Daoy (cell line): Measurements from ENCODE around the gene CRYBA4. TPM values are rescaled to one million over a fixed set of nuclear protein-coding genes. Genes with fewer than 3 reads are reported as not detected.

ENCODE experiments used
- DNase-seq: peaks from one replicate; pipeline ENCODE4 v3.0.0-alpha.2; 2015; ENCODE audit warnings: low read depth
- total RNA-seq: library from RNA; depleted of rRNA; stranded (reverse); fragments of >200 nt; shearing (Covaris generic); gene quantifications from 2 replicates; pipeline ENCODE4 v1.2.3, GENCODE V29; 2014; rRNA removed

CRYBA4 gene
- total RNA-seq, 1 experiment from 2014 or later: not detected

DNA sequence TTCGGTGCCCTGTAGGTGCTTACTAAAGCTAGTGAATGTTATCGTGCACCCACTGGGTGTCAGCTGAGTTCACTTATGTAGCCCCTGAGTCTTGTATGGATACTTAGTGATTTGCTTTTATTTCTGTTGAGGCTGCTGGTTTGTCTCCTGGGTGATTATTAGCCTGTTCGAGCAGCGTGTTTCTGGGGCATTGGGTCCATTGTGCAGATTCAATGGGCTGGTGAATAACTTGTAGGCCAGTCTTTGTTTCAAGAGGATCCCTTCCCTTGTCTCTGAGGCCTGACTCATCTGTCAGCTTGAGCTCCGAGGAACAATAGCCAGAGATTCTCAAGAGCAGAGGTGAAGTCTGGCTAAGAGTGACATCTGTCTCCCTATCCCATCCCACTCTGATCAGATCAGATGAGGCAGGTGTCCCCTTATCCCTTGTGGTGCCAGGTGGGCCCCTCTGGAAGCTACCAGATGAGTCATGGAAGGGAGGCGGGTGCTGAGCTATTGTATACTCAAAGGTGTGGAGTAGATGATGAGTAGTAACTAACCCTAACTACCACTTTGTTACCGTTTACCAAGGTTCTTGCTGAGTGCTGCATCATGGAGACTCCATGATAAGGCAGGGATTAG lies 39.3 kb downstream of the CRYBA4 start:
- DNase-seq: no peak

GRCh38 chr22:26662160-26662559 lies 40.4 kb downstream of the CRYBA4 start:
- no peak for DNase-seq

GRCh38 chr22:26663374-26663923 lies 41.7 kb downstream of the CRYBA4 start:
- DNase-seq: no peak

GRCh38 chr22:26665813-26666231 lies 44.1 kb downstream of the CRYBA4 start:
- DNase-seq: no peak

GRCh38 chr22:26667140-26667539 lies 45.4 kb downstream of the CRYBA4 start:
- no peak for DNase-seq

GRCh38 chr22:26669060-26669481 lies 47.3 kb downstream of the CRYBA4 start:
- no peak for DNase-seq

- no peak for DNase-seq
Observed at GRCh38 chr22:26670459-26670858, 48.7 kb downstream of the CRYBA4 start.

DNA sequence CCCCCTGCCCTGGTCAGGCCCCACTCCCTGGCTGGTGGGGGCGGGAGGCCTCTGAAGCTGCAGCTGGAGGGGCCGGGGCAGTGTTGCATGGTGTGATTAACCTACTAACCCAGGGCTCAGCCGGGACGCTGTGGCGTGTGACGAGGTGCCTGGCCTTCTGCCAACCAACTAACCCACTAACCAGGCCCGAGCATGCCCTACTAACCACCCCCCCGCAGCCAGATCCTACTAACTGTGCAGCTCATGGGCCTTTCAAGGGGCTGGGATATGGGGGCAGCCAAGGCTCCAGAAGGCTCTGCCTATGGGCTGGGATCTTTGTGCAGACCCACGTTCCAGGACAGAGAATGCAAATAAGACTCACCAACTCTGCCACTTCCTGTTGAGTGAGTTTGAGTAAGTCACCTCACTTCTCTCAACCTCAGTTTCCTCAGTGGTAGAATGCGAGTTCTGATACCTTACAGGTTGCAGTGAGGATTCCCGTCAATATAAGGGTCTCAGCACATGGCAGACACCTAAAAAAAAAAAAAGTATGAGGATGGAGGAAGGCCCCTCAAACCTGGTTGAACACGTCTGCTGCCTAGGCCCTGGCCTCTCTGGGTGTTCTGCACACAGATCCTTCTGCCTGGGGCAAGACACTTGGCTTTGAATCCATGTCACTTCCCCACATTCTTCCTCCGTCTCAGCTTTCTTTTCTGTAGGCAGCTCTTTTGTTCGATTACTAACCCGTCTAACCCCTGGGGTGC lies 49.7 kb downstream of the CRYBA4 start:
- DNase-seq: peak; percentile 48

GRCh38 chr22:26672060-26672471 lies 50.3 kb downstream of the CRYBA4 start:
- no peak for DNase-seq

DNA sequence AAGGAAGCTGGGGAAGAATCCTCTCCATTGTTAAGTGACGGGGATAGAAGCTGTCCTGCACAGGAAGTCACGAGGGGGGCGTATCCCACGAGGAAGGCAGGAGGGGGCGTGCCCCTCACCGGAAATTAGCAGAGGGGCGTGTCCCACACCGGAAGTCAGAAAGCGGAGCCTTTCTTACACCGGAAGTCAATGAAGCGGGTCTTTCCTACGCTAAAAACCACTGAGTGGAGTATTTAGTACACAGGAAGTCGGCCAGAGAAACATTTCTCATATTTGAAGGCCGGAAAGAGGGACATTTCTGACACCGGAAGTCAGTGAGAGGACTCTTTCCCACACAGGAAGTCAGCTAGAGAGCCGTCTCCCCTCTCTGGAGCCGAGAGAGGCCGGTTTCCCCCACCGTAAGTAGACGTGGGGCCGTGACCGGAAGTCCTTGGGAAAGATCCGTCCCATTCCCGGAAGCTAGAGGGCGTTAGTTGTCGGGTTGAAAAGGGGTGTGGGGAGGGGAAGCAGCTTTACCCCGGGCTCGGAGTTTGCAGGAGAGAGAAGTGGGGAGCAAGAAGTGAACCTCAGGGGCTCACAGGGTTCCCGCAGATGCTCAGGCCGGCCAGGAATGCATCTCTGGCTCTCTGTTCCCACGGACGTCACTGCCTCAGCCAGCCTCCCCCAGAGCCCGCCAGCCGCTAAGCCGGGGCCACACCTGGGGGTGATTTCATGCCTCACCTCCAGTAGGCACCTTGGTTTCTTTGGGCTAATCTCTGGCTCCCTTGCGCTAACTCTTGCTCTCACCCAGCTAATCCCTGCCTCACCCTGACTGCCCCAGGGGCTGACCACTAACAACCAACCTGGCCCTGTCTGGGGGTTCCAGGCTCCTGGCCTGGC lies 51.1 kb downstream of the CRYBA4 start:
- peak; percentile 93 for DNase-seq

DNA sequence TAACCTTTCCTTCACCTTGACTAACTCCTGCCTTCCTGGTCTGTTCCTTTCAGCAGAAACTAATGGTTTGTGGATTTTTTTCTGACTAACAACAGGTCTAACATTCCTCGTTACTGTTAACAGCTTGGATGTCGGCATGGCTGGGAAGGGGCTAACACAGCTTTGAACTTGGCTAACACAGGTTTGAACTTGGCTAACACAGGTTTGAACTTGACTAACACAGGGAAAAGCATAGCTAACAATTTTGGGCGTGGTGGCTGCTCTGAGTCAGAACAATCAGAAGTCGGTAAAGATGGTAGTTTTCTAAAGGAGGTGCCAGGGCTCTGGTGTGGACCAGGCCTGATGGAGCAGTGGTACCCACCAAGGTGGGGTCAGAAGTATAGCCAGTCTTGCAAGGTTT lies 51.7 kb downstream of the CRYBA4 start:
- peak; percentile 25 for DNase-seq

DNA sequence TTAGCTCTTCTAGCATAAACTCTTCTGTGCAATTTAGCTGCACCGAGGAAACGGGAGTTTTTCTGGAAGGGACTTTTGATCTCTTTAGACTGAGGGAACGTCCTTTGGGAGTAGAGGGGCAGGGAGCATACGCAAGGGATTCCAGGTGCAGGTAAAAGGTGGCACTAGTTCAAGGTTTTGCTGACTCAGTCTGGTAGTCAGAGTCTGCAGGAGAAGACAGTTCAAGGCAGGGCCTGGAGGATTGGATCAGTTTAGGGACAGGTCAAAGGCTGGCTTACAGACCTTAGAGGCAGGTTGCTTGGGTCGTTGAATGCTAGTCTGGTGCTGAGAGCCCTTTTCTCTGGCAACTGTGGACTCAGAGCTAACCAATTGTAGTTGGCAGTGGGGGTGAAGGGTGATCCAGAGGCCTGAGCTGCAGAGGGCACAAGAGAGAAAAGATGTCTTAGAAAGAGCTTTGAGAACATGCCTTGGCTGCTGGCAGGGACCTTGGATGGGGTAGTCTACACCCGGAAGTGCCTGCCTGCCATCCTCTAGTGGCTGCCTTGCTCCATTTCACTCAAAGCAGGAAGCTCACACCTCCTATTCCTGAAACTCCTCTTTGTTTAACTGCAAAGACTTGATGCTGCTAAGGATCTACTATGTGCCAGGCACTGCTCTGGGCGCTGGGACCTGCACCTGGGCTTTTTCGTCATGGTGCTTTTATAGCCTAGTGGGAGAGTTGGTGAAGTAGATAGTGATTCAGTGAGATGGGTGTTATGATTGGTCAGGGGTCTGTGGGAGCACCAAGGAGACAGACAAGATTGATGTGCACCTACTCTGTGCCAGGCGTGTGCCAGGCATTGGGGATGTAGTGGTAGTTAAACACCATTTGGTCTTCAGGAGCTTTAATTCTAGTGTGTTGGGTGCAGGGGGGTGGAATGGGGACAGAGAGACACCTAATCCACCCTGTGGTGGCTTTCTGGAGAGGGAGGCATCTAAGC lies 52.7 kb downstream of the CRYBA4 start:
- DNase-seq: no peak

DNA sequence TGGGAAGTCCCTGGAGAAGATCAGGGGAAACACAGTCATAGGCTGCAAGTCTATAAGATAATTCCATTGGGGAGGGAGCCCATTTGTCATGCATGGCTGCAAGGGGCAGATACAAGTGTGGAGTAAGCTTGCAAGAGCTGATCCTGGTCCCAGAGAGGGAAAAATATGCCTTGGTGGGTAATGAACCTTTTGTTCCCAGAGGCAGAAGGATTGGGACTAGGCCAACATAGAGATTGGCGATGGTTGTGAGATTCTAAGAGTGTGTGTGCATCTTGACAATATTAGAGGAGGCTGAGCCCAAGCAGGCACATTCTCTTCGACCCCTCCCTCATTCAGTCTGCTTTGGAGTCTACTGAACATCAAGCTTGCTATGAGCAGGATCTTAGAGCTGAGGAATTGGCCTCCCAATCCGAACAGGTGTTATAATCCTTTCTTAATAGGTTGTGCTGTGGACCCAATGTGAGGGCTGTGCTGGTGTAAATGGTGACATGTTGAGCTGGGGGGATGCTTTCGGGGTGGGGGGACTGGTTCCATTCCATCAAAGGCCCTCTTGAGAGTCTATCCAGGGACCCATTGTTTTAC lies 54.0 kb downstream of the CRYBA4 start:
- no peak for DNase-seq

GRCh38 chr22:26677217-26677616 lies 55.5 kb downstream of the CRYBA4 start:
- no peak for DNase-seq

DNA sequence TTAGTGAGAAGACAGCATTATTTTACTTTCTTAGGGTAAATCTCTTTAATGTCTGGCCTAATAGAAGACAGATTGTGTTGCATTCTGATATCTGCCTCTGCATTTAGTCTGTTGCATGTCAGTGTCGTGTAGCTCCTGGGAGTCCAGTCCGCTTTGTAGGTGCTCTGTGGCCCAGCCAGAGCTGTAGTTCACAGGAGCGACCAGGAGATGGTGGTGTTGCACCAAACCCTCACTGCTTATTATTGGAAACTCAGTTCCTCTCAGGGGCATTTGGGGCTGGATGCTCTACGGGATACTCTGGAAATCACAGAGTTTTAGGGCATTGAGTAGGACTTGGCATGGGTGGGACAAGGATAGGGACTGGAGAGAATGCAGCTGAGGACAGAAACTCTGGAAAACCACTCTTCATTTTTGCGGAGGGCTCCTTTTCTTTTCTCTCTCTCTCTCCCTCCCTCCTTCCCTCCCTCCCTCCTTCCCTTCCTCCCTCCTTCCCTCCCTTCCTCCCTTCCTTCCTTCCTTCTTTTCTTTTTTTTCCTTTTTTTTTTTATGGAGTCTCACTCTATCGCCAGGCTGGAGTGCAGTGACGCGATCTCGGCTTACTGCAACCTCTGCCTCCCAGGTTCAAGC lies 57.4 kb downstream of the CRYBA4 start:
- DNase-seq: peak; percentile 76

Other genes starting within 250 kb of the CRYBA4 start
- 3.9 and 4.2 TPM in 2 replicates for gene ASPHD2, start 192.7 kb upstream of the CRYBA4 start, total RNA-seq
- 29.3 and 38.2 TPM in 2 replicates for gene HPS4, start 138.2 kb upstream of the CRYBA4 start, total RNA-seq
- 32.8 and 43.5 TPM in 2 replicates for gene SRRD, start 138.1 kb upstream of the CRYBA4 start, total RNA-seq
- 42.9 and 64.3 TPM in 2 replicates for gene TFIP11, start 109.5 kb upstream of the CRYBA4 start, total RNA-seq
- 23.1 and 24.6 TPM in 2 replicates for gene TPST2, start 31.8 kb upstream of the CRYBA4 start, total RNA-seq
- gene CRYBB1, start 3.9 kb upstream of the CRYBA4 start, total RNA-seq: not detected in 2 replicates
- 0.06 and 0.27 TPM in 2 replicates for gene MIAT, start 35.6 kb downstream of the CRYBA4 start, total RNA-seq